Left lung (tissue), 10 donors: ENCODE measurements around the gene ADA. TPM values are rescaled to one million over a fixed set of nuclear protein-coding genes. Genes with fewer than 3 reads are reported as not detected.
A peak's percentile ranks its signal among the peaks of the same experiment; 100 is the strongest.

Experiments used
- ATAC-seq: fragments of 200-7000 bp; cut with Tn5 transposase; one replicate; pipeline ENCODE4 v1.9.1; 2020; ENCODE audit warnings: moderate library complexity
- DNase-seq, 4 donors: peaks; one replicate each; pipeline ENCODE4 v3.0.0-alpha.2; 2013 to 2020
- H3K27ac ChIP-seq, 2 donors: fragments of 200-600 bp; sonication (generic) in 1 of 2; one replicate each; pipeline versions ENCODE4 v1.5.0 to v1.8.0; 2020 to 2021
- H3K27me3 ChIP-seq, 2 donors: fragments of 200-600 bp; sonication (generic) in 1 of 2; one replicate each; pipeline versions ENCODE4 v1.5.0 to v1.8.0; 2020 to 2021
- H3K36me3 ChIP-seq, 2 donors: fragments of 200-600 bp; sonication (generic) in 1 of 2; one replicate each; pipeline versions ENCODE4 v1.5.0 to v1.8.0; 2020 to 2021
- H3K4me1 ChIP-seq, 2 donors: fragments of 200-600 bp; one replicate each; pipeline ENCODE4 v1.8.0; 2021
- H3K4me3 ChIP-seq, 2 donors: fragments of 200-600 bp; sonication (generic) in 1 of 2; one replicate each; pipeline versions ENCODE4 v1.5.0 to v1.8.0; 2020 to 2021; ENCODE audit warnings: mild to moderate bottlenecking in 1 of 2
- H3K9me3 ChIP-seq, 2 donors: fragments of 200-600 bp; sonication (generic) in 1 of 2; one replicate each; pipeline versions ENCODE4 v1.5.0 to v1.8.0; 2020 to 2021
- intact Hi-C, 2 donors: fragments of 100-400 bp; cut with DNase I; formaldehyde crosslinking; loops; one replicate each; pipeline versions ENCODE4 v1.11.2 to v1.14.2; 2022
- polyA plus RNA-seq, 6 donors: library from polyadenylated mRNA; unstranded; fragments of 120-200 nt; gene quantifications; one replicate each; pipeline ENCODE4 v1.2.1, GENCODE V29; 2013; ENCODE audit not compliant: insufficient read length in 6 of 6
- total RNA-seq, 2 donors: library from RNA; stranded (reverse); fragmentation: NEBNext Ultra II Directional; extraction: Animal tissue kit (Norgen Biotek cat#: 25700); gene quantifications; one replicate each; pipeline ENCODE4 v1.2.1, GENCODE V29; 2021
- TF ChIP-seq, protein P1 (sequence below), 2 donors: fragments of 200-600 bp; sonication (generic) in 1 of 2; IDR thresholded peaks; one replicate each; pipeline versions ENCODE4 v1.5.0 to v1.8.0; 2021; ENCODE audit warnings: antibody characterized with exemption in 2 of 2
- donor health status: DM: no; HTN: yes; CAD: no.
- donor health status: DM: no; HTN: no; CAD: no.

Gene ADA
- total and polyA plus RNA-seq, 8 donors = 5.4 to 15.5 (median 6.9) TPM

DNA sequence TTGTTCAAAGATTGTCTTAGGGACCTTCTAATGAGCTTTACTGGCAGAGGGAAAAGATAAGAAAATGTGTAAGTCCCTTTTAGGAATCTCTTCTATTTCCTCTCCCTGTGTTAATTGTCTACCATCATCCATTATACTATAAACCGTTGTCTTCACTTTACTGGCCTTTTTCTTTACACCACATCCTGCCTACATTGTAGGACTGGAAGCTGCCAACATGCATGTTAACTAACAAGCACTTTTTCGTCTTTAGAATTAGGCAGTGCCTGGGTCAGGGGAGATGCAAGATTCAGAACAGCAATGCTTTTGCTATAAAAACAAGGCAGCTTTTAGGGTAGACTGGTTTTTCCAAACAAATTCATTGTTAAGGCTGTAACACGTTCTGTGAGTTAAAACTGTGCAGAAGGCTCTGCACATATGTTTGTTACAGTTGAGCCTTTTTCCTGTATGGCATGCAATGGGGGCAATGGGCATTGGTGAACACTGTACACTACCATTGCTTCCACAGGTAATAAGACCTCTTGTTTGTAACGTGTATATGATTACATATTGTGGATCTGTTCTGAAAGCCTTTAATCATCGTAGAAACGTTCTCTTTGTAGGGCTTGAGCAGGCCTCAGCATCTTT is 80.0 kb downstream of the ADA start:
- Histone ChIP-seq H3K27ac (peak overlapping the region in 1 of 2 donors; percentile 78), H3K36me3 (no peaks in the 10 kb centered on the region), H3K4me1 (peaks cover 13 to 30% of the 10 kb centered on the region in 2 donors), H3K27me3 (no peaks in the 10 kb centered on the region), H3K4me3 (no peak overlapping the region), H3K9me3 (no peaks in the 10 kb centered on the region)
- intact Hi-C loops = no loop called here
- DNase-seq (no peak), ATAC-seq (no peak)
- TF ChIP-seq, protein P1, sequence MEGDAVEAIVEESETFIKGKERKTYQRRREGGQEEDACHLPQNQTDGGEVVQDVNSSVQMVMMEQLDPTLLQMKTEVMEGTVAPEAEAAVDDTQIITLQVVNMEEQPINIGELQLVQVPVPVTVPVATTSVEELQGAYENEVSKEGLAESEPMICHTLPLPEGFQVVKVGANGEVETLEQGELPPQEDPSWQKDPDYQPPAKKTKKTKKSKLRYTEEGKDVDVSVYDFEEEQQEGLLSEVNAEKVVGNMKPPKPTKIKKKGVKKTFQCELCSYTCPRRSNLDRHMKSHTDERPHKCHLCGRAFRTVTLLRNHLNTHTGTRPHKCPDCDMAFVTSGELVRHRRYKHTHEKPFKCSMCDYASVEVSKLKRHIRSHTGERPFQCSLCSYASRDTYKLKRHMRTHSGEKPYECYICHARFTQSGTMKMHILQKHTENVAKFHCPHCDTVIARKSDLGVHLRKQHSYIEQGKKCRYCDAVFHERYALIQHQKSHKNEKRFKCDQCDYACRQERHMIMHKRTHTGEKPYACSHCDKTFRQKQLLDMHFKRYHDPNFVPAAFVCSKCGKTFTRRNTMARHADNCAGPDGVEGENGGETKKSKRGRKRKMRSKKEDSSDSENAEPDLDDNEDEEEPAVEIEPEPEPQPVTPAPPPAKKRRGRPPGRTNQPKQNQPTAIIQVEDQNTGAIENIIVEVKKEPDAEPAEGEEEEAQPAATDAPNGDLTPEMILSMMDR (IDR thresholded peaks at IDR 0.05) = no peak

DNA sequence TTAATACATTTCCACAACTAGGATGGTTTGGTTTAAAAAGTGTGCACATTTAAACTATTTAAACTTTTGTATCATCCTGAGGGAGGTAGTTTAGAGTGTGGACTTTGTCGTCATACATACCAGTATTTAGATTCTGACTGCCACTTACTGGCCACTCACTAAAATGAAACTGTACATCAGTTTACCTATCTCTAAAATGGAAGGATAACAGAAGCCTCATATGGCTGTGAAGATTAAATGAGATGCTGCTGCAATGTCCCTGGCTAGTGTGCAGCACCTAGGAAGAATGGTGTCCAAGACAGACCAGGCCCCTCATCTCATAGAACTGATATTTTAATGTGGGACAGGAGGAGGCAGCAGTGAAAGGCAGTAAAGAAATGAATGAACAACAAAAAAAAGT is 81.1 kb downstream of the ADA start:
- ATAC-seq = no peak
- no peaks in the 10 kb centered on the region for H3K36me3 ChIP-seq
- H3K4me1 ChIP-seq = peaks cover 13 to 22% of the 10 kb centered on the region in 2 donors
- no peak overlapping the region for H3K27ac ChIP-seq
- no peaks in the 10 kb centered on the region for H3K9me3 ChIP-seq
- no peak overlapping the region for H3K4me3 ChIP-seq
- intact Hi-C loops = no loop called here
- H3K27me3 ChIP-seq = no peaks in the 10 kb centered on the region
- TF ChIP-seq, protein P1 (IDR thresholded peaks at IDR 0.05) = no peak
- DNase-seq = no peak

Other genes starting within 250 kb of the ADA start
- 10 to 100 TPM; 13.7 to 15.1 TPM for gene TTPAL, start 175.8 kb downstream of the ADA start, total RNA-seq
- 10 to 100 TPM in 5 of 6 donors, 1 to 10 TPM in 1; 9.0 to 14.0 (median 11.3) TPM for gene TTPAL, start 175.8 kb downstream of the ADA start, polyA plus RNA-seq
- gene SERINC3, start 129.6 kb downstream of the ADA start, total RNA-seq = 100 to 1,000 TPM; 110 to 123 TPM
- gene SERINC3, start 129.6 kb downstream of the ADA start, polyA plus RNA-seq = 10 to 100 TPM; 68.3 to 77.9 (median 72.0) TPM
- gene PKIG, start 69.1 kb downstream of the ADA start, total RNA-seq = 10 to 100 TPM; 40.1 to 42.1 TPM
- gene PKIG, start 69.1 kb downstream of the ADA start, polyA plus RNA-seq = 10 to 100 TPM; 51.8 to 67.7 (median 57.4) TPM
- 10 to 100 TPM; 14.3 to 20.8 TPM for gene CCN5, start 63.7 kb upstream of the ADA start, total RNA-seq
- gene CCN5, start 63.7 kb upstream of the ADA start, polyA plus RNA-seq = under 1 TPM; 0.29 to 0.60 (median 0.44) TPM
- 1 to 10 TPM; 1.8 to 3.1 TPM for gene KCNK15, start 94.2 kb upstream of the ADA start, total RNA-seq
- under 1 TPM in 1 of 6 donors, not detected in 5; 0.09 TPM for gene KCNK15, start 94.2 kb upstream of the ADA start, polyA plus RNA-seq
- gene RIMS4, start 158.8 kb upstream of the ADA start, total RNA-seq = 1 to 10 TPM in 1 of 2 donors, under 1 TPM in 1; 0.47 to 4.5 TPM
- 1 to 10 TPM; 1.8 to 6.3 (median 4.1) TPM for gene RIMS4, start 158.8 kb upstream of the ADA start, polyA plus RNA-seq
- gene YWHAB, start 234.0 kb upstream of the ADA start, total RNA-seq = 100 to 1,000 TPM; 188 to 228 TPM
- gene YWHAB, start 234.0 kb upstream of the ADA start, polyA plus RNA-seq = 100 to 1,000 TPM; 164 to 196 (median 192) TPM